ENCODE results near the gene AHI1.
"Not testable (repeated sequence)": the region's sequence is repeated elsewhere in the genome, so short reads cannot be mapped to it uniquely, and the experiment has no call there.

The AHI1 gene

DNA sequence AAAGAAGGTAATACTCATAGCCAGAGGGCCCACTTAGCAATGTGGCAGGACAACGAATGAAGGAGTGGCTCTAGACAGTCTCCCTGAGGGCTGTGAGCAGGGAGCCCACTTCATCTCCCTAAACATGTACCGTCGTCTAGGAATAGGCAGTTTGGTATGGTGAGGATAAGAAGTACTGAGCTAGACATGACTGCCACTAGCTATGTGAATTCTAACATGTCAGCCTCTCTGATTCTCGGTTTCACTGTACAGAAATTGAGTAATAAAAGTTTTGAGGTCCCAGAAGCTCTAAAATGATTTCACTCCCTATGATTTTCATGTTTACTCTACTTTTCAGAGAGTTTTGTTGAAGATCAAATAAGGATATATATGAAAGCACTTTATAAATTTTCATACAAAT lies 107.1 kb downstream of the AHI1 start:
- no peak for DNase-seq (ENCODE audit: low spot score)

DNA sequence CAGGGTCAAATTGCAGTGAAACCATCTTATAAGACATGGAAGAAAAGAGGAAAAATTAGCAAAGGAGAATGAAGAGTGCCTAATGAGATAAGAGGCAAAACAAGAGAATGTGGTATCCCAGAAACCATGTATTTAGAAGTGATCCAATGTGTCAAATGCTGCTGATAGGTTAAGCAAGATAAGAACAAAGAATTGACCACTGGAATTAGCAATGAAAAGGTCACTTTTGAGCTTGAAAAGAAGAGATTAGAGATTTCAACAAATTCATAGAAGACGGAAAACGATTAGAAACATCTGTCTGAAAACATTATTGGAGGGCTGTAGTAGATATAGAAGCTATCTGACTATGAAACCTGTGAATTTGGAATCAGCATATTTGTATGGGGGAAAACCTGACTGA lies 112.2 kb downstream of the AHI1 start:
- DNase-seq (ENCODE audit: low spot score), result no peak

DNA sequence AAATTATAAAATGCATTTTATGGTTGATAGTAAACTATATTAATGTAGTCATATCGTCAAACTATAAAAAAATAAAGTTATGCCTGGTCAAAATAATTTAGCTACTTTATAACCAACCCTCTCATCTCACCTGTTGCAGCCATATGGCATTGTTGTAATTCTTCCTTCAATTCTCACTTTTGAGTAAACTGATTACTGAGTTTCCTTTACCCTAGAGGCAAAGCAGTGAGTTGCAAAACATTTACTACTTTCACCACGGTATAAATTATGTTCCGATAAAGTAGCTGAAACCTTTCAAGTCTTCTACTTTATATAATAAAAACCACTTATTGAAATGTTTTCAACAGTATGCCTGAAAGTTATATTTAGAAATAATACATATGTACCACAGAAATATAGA lies 113.8 kb downstream of the AHI1 start:
- no peak for DNase-seq (ENCODE audit: low spot score)

DNA sequence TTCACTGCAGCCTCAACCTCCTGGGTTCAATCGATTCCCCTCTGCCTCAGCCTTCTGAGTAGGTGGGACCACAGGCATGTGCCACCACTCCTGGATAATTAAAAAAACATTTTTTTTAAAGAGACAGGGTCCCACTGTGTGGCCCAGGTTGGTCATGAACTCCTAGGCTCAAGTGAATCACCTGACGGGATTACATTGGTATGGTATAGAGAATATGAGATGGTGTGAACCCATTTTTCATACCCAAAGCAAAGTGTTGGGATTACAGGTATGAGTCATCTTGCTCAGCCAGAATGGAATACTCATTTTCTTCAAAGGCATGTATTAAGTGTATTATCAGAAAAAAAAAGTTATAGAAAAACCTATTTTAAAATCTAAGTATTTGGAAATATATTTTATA lies 114.2 kb downstream of the AHI1 start:
- DNase-seq (ENCODE audit: low spot score), result no peak

DNA sequence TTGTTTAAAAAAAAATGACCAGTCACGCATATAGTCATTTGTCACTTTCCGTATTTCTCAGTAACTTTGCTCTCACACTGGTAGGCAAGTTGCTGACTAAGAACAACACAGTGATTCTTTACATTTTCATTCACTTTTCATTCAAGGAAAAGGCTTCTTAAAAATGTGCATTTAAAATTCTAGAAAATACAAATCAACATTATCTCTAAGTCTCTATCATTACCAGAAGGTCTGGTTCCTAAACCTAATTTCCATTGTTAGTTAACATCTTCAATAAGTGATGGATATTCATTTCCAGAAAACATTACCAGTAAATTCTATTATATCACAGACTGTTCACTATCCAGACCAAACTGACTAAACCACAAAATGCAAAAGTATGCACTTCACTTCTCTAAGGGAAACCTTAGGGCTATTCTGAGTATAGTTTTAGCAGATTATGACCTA lies 115.3 kb downstream of the AHI1 start:
- no peak for DNase-seq (ENCODE audit: low spot score)

DNA sequence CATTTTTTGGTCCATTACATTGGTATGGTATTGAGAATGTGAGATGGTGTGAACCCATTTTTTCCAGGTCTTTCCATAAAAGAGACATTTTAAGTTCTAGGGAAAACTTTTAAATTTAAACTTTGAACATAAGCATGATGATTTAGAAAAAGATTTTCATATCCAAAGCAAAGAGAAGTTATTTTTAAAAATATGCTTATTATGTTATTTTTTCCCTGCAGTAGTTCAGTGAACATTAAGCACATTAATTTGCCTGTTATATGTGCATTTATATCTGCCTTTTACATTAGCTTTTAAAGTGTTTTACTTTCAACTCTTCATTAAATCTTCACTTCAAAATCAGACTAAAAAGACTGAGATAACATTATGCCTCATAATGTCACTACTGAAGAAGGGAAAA lies 116.7 kb downstream of the AHI1 start:
- DNase-seq (ENCODE audit: low spot score), result no peak

DNA sequence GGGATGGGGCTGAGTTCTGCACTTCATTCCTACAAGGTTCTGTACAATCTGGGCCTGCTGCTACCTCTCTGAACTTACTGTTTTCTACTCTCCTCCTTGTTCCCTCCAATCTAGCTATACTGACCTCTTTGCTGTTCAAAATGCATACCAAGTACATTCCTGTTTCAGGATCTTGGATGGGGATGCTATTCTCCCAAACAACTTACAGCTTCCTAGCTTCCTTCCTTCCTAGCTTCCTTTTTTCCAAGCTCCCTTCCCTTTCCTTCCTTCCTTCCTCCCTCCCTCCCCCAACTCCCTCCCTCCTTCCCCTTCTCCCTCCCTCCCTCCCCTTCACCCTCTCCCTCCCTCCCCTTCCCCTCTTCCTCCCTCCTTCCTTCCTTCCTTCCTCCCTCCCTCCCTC lies 117.9 kb downstream of the AHI1 start:
- DNase-seq (ENCODE audit: low spot score), result no peak

DNA sequence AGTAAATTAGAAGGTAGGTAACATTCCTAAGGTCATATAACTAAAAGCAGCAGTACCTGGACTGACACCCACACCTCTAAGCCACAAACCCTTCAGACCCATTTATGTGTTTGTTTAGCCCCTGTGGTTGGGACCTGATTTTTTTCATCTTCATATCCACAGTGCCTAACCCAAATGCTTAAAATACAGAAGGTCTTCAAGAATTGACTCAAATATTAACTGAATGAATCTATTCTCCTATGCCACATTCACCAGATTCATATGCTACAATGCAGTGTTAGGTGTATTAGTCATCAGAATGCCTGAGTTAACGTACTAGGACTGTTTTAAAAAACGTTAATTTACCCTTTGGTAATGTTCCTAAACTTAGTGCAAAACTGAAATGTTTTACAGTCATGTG lies 124.8 kb downstream of the AHI1 start:
- no peak for DNase-seq (ENCODE audit: low spot score)

DNA sequence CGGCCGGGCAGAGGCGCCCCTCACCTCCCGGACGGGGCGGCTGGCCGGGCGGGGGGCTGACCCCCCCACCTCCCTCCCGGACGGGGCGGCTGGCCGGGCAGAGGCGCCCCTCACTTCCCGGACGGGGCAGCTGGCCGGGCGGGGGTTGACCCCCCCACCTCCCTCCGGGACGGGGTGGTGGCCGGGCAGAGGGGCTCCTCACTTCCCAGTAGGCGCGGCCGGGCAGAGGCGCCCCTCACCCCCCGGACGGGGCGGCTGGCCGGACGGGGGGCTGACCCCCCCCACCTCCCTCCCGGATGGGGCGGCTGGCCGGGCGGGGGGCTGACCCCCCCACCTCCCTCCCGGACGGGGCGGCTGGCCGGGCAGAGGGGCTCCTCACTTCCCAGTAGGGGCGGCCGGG lies 133.9 kb downstream of the AHI1 start:
- not testable (repeated sequence) for DNase-seq (ENCODE audit: low spot score)

DNA sequence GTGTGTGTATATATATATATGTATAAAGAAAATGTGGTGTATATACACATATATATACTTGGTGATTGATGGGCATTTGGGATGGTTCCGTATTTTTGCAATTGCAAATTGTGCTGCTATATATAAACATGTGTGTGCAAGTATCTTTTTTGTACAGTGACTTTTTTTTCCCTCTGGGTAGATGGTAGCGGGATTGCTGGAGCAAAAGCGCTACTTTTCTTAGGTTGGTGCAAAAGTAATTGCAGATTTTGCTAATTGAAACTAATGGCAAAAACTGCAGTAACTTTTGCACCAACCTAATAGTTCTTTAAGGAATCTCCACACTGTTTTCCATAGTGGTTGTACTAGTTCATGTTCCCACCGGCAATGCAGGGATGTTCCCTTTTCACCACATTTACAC lies 135.4 kb downstream of the AHI1 start:
- DNase-seq (ENCODE audit: low spot score), result no peak

DNA sequence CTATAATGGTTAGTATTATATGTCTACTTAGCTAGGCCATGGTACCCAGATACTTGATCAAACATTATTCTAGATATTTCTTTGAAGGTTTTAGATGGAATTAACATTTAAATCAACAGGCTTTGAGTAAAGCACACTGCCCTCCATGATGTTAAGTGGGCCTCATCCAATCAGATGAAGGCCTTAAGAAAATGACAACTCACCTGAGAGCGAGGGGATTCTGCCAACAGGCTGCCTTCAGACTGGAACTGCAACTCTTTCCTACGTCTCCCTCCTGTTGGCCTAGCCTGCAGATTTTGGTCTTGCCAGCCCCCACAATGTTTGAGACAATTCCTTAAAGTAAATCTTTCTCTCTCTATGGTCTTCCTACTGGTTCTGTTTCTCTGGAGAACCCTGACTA lies 137.3 kb downstream of the AHI1 start:
- no peak for DNase-seq (ENCODE audit: low spot score)

DNA sequence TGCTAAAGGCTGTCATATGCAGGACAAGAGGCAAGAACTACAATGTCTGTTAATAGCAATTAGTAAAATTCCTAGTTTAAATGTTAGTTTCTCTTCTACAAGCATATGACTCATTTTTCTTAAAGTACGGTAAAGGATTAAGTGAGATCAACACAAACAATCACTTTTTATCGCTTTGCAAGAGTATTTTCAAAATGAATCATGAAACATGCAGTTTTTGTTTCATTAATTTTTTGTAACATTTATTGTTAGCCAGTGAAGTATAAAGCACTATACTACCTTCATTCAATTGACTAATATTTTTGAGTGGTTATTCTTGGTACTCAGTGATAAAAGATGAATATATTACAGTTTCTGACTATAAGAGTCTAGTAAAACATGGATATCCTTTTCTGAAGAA lies 138.6 kb downstream of the AHI1 start:
- no peak for DNase-seq (ENCODE audit: low spot score)

DNA sequence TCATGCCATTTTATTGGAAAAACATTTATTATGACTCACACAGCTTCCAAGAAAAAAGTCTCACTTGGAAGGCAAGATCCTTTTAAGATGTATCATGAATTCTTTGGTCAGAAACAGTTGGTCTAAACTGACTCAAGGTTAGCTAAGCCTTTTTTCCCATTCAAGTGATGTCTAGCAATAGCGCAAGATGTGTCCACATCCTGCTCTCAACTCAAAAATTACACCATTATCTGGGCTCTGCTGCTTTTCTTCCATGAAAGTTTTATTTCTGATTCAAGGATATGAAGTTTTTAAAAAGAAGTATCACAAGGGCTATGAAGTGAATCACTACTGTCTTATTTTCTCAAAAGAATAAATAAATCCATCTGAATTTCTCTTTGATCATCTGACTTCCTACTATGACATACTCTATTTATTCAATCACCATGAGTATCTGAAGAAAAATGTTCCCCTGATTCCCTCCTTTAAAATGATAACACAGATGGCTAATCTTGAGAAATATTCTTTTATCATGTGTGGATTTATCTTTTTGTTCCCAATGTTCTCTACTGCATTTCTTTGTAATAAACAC lies 139.2 kb downstream of the AHI1 start:
- DNase-seq (ENCODE audit: low spot score), result peak; percentile 2

DNA sequence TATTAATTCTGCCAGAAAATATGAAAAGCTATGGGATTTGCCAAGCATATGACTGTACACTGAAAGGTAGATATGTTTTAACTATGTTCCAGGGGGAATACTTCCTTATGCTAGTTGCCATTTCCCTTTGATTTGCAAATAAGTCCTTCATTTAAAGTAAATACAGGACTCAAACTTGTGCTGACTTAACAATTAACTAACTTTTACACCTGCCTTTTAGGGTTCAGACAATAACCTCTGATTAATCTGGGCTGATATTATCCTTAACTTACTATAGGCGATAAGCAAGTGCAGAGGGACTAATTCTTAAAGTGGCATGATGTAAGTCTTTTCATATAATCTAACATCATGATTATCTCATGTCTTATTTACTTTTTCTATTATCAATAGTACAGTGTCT lies 143.1 kb downstream of the AHI1 start:
- DNase-seq (ENCODE audit: low spot score), result no peak

DNA sequence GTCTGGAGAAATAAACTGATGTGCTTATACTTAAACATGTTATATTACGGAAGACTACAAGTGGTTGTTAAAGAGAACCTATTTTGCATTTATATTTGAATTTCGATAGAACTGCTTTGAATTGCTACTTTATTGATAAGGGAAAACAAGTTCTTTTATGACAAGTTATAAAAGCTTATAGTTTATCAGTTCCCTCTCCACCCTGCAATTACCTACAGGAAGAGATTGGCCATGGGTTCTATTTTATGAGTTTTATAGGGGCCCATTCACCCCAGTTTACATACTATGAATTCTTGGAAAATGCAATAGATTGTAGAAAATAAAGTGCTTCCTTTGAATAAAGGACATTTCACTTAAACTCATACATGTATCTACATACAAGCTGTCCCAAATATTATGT lies 144.4 kb downstream of the AHI1 start:
- DNase-seq (ENCODE audit: low spot score), result no peak

DNA sequence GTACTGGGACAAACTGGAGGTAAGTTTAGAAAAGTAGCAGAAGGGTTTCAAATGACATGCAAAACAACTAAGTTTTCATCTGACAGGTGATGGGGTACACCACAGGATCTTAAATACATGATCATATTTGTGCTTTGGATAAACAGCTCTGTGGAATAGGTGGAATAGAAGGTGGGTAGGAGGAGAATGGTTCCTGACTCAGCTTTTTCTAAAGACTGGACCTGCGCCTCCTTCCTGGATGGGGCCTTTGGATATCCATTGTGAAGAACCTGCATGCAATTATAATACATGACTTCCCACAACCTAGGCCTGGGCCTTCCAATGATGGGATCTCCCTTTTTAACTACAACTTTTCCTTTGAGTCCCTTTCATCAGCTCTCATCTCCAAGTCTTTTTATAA lies 145.9 kb downstream of the AHI1 start:
- no peak for DNase-seq (ENCODE audit: low spot score)

DNA sequence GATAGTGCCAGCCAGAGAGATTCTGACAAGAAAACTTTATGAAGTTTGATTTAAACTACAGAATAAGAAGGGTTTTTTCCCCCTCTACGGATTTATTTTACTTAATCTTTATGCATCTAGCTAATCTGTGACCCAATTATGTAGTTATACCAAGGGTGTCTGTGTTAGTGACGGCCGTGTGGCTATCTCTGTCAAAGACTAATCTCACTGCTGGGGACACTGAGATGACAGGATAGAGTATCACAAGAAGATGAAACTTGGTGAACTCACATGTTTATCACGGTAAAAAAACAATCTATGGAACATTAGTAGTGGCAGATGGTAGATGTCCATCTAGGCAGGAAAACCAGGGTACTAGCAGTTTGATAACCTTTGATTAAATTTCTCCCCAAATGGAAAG lies 149.7 kb downstream of the AHI1 start:
- DNase-seq (ENCODE audit: low spot score), result no peak

DNA sequence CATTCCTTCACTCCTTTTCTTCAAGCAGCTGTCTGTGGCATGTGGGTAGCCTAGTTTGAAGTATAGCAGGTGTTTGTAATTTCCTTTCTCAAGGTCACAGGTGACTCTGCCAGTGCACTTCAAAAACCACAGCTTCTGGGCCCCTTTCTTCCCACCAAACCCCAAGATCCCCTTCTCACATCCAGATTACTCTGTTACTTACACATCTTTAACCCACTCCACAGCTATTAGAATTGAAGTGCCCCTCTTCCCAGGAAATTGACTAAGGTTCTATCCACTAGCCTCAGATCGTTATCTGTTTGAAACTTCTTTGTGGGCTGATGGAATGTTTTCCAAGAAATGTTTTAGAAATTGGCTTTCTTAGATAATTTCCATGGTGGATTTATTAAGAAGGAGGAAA lies 150.8 kb downstream of the AHI1 start:
- DNase-seq (ENCODE audit: low spot score), result no peak

DNA sequence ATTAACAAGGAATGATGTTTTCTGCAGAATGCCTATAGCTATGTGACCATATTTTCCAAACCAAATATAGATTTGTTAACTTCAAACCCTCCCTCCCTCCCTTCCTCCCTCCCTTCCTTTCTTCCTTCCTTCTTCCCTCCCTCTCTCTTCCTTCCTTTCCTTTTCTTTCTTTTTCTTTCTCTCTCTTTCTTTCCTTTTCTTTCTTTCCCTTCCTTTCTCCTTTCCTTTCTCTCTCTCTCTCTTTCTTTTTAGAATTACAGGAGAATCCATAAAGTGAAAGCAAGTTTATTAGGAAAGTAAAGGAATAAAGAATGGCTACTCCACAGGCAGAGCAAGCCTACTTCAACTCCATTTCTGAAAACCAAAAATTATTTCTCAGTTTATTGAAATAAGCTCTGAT lies 153.0 kb downstream of the AHI1 start:
- DNase-seq (ENCODE audit: low spot score), result no peak

DNA sequence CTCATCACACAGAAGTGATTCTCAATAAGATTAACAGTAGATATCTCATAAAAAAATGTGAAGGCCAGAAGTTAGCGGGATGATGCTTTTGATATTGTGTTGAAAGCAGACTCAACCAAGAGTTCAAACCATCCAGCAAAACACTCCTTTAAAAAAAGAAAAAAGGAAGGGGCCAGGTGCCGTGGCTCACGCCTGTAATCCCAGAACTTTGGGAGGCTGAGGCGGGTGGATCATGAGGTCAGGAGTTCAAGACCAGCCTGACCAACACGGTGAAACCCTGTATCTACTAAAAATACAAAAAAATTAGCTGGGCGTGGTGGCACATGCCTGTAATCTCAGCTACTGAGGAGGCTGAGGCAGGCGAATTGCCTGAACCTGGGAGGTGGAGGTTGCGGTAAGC lies 157.6 kb downstream of the AHI1 start:
- not testable (repeated sequence) for DNase-seq (ENCODE audit: low spot score)

DNA sequence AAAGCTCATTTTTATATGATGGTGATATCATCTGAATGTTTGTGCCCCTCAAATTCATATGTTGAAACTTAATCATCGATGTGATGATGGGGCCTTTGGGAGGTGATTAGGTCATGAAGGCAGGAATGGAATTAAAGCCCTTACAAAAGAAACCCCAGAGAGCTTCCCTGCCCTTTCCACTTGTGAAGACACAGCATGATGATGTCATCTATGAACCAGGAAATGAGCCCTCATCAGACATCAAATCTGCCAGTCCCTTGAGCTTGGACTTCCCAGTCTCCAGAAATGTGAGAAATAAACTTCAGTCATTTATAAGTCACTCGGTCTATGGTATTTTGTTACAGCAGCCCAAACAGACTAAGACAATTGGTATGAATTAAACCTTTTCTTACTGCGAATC lies 163.4 kb downstream of the AHI1 start:
- DNase-seq (ENCODE audit: low spot score), result no peak

DNA sequence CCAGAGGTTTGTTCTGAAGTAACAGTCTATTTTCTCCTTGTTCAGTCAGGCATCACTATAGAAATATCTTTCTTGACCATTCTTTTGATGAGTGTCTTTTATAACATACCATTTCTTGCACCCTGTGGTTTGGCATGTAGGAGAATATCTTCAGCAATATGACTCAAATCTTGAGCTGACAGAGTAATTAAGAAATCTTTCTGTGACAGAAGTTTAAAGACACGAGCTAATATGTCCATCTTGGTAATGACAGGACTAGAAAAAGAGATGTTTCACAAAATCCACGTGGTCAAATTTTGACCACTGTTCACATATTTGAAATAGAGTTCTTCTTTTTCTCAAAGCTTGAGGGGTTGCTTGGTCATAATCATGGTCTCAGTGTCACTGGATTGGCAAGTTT lies 166.5 kb downstream of the AHI1 start:
- DNase-seq (ENCODE audit: low spot score), result no peak

DNA sequence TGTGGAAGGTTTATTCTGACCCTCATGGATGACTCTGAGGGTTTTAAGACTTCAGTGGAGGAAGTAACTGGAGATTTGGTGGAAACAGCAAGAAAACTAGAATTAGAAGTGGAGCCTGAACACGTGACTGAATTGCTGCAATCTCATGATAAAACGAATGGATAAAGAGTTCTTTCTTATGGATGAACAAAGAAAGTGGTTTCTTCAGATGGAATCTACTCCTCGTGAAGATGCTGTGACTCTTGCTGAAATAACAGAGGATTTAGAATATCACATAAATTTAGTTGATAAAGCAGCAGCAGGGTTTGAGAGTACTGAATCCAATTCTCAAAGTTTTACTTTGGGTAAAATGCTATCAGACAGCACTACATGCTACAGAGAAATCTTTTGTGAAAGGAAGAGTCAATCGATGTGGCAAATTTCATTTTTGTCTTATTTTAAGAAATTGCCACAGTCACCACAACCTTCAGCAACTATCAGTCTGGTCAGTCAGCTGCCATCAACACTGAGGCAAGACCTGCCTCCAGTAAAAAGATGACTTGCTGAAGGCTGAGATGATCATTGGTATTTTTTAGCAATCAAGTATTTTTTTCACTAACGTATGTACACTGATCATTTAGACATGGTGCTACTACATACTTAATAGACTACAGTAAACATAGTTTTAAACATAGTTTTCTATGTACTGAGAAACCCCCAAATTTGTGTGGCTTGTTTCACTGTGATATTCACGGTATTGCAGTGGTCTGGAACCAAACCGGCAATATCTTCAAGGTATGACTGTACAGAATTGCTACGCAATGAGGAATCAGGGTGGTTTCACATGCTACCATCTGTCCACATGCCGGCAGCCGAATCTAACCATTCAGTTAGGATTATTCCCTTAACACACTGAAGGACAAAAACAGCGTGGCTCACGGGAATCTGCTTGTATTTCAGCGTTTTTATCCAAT lies 167.4 kb downstream of the AHI1 start:
- peak; percentile 19 for DNase-seq (ENCODE audit: low spot score)

DNA sequence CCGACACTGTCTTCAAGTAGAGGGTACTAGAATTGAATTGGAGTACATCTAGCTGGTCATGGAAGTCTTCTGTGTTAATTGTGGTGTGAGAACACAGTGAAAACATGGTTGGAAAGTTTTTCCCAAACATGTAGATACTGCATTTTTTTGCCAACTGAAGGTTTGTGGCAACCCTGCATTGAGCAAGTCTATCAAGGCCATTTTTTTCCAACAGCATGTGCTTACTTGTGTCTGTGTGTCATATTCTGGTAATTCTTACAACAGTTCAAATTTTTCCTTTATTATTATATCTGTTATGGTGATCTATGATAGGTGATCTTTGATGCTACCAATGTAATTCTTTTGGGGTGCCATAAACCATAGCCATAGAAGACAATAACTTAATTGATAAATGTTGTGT lies 169.4 kb downstream of the AHI1 start:
- DNase-seq (ENCODE audit: low spot score), result no peak

Measured in COLO829 (cell line).